Right lobe of liver (tissue), 6 donors: ENCODE measurements around the gene STK32B. TPM values are rescaled to one million over a fixed set of nuclear protein-coding genes. Genes with fewer than 3 reads are reported as not detected.

Experiments used
- ATAC-seq, 4 donors: fragments of 200-7000 bp; cut with Tn5 transposase; one replicate each; pipeline ENCODE4 v1.9.1; 2020; ENCODE audit warnings: mild to moderate bottlenecking in 4 of 4, moderate library complexity in 4 of 4
- DNase-seq, 3 donors: peaks; one replicate each; pipeline ENCODE4 v3.0.0-alpha.2; 2020
- H3K27ac ChIP-seq, 3 donors: fragments of 200-600 bp; one replicate each; pipeline ENCODE4 v1.8.0; 2022
- H3K27me3 ChIP-seq, 2 donors: fragments of 200-600 bp; one replicate each; pipeline ENCODE4 v1.8.0; 2022
- H3K36me3 ChIP-seq, 4 donors: fragments of 200-600 bp; sonication (generic) in 1 of 4; one replicate each; pipeline versions ENCODE4 v1.5.1 to v1.8.0; 2017 to 2022; ENCODE audit warnings: control low read depth in 1 of 4
- H3K4me1 ChIP-seq, 4 donors: fragments of 200-600 bp; sonication (generic) in 1 of 4; one replicate each; pipeline versions ENCODE4 v1.5.1 to v1.8.0; 2017 to 2022; ENCODE audit warnings: control low read depth in 1 of 4
- H3K4me3 ChIP-seq, 3 donors: fragments of 200-600 bp; one replicate each; pipeline ENCODE4 v1.8.0; 2022
- H3K9me3 ChIP-seq, 4 donors: fragments of 200-600 bp; sonication (generic) in 1 of 4; one replicate each; pipeline versions ENCODE4 v1.5.1 to v1.8.0; 2017 to 2022; ENCODE audit warnings: control low read depth in 1 of 4
- POLR2A ChIP-seq: fragments of 450-650 bp; IDR thresholded peaks from one replicate; pipeline ENCODE4 v1.6.1; 2017; ENCODE audit warnings: antibody characterized with exemption, mild to moderate bottlenecking
- WGBS: methylation state at CpG from one replicate; pipeline ENCODE4 v1.1.6; 2018; ENCODE audit warnings: low coverage, low lambda C conversion rate; ENCODE audit not compliant: insufficient coverage; ENCODE audit errors: missing lambda C conversion rate; 5-methylcytosine and 5-hydroxymethylcytosine counted together
- intact Hi-C, 2 donors: fragments of 100-400 bp; cut with DNase I; formaldehyde crosslinking; loops; one replicate each; pipeline versions ENCODE4 v1.11.2 to v1.14.1; 2022
- total RNA-seq, 6 experiments: library from RNA; depleted of rRNA in 2 of 6; stranded (reverse); fragments of >200 nt in 2 of 6; fragmentation: NEBNext Ultra II Directional in 3 of 6; extraction: Animal tissue kit (Norgen Biotek cat#: 25700) in 3 of 6; gene quantifications; one replicate each; pipeline versions ENCODE4 v1.1.0 to v1.2.4, GENCODE V29; 2016 to 2023
- TF ChIP-seq, protein P1 (sequence below), 4 donors: fragments of 200-600 bp in 3 of 4; fragments of 450-650 bp in 1 of 4; IDR thresholded peaks; one replicate each; pipeline versions ENCODE4 v1.5.1 to v1.8.0; 2016 to 2022; ENCODE audit warnings: antibody characterized with exemption in 4 of 4, mild to moderate bottlenecking in 2 of 4
- donor health status: DM: no; HTN: yes; CAD: no.
- donor health status: DM: no; HTN: no; CAD: no.
- donor health status: DM: no; HTN: no; CAD: no.
- donor health status: DM: no; HTN: yes; CAD: no.
- donor health status: DM: no; HTN: yes; CAD: no.

Gene STK32B
- total RNA-seq, 6 experiments from 2014 or later, result 0.05 to 0.07 TPM; not detected in 4

DNA sequence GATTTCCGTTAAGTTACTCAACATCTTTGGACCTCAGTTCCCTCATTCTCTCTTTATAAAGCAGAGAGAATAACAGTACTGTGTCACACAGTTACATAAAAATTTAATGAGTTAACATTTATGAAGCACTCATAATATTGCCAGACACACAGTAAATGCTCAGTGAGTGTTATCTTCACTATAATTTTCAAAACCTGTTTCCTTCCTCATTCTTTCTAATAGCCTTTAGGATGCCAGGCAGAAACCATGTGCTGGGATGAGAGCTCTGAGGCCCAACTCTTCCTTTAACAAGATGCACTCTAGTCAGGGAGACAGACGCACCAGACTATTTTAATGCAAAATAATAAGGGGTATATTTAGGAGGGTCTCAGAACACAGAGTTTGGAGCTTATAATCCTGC lies 208.2 kb downstream of the STK32B start:
- no peak for TF ChIP-seq POLR2A
- TF ChIP-seq, protein P1, sequence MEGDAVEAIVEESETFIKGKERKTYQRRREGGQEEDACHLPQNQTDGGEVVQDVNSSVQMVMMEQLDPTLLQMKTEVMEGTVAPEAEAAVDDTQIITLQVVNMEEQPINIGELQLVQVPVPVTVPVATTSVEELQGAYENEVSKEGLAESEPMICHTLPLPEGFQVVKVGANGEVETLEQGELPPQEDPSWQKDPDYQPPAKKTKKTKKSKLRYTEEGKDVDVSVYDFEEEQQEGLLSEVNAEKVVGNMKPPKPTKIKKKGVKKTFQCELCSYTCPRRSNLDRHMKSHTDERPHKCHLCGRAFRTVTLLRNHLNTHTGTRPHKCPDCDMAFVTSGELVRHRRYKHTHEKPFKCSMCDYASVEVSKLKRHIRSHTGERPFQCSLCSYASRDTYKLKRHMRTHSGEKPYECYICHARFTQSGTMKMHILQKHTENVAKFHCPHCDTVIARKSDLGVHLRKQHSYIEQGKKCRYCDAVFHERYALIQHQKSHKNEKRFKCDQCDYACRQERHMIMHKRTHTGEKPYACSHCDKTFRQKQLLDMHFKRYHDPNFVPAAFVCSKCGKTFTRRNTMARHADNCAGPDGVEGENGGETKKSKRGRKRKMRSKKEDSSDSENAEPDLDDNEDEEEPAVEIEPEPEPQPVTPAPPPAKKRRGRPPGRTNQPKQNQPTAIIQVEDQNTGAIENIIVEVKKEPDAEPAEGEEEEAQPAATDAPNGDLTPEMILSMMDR (IDR thresholded peaks at IDR 0.05), result no peak
- no peaks in the 10 kb centered on the region for H3K36me3 ChIP-seq
- DNase-seq (no peak), ATAC-seq (no peak)
- no peaks in the 10 kb centered on the region for H3K9me3 ChIP-seq
- H3K4me3 ChIP-seq, result no peak overlapping the region
- no peak overlapping the region for H3K27ac ChIP-seq
- intact Hi-C loops, result no loop called here
- WGBS, result 43% methylated on average over 2 of the region's 2 CpGs
- H3K27me3 ChIP-seq, result no peaks in the 10 kb centered on the region
- no peaks in the 10 kb centered on the region for H3K4me1 ChIP-seq

DNA sequence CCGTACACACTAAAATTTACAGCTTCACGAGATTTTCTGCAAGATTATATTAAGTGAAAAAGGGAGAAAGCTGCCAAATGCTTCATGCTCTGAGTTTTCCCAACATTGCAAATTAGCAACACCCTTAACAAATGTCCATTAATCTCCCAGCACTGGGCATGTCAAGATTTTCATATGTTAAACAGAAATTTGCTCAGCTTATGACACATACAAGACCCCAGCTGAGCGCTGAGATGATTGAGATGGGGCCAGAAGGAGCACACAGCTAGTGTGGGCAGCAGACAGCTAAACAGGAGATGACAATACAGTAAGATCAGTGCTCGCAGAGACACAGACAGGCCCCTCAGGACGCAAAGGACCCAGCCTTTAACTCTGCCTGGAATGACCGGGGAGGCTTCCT lies 208.8 kb downstream of the STK32B start:
- no peaks in the 10 kb centered on the region for H3K36me3 ChIP-seq
- H3K4me1 ChIP-seq, result no peaks in the 10 kb centered on the region
- 46% methylated on average over 6 of the region's 6 CpGs for WGBS
- no peak overlapping the region for H3K27ac ChIP-seq
- DNase-seq (no peak), ATAC-seq (no peak)
- TF ChIP-seq, protein P1 (IDR thresholded peaks at IDR 0.05), result no peak
- TF ChIP-seq POLR2A, result no peak
- H3K4me3 ChIP-seq, result no peak overlapping the region
- intact Hi-C loops, result no loop called here
- H3K9me3 ChIP-seq, result no peaks in the 10 kb centered on the region
- H3K27me3 ChIP-seq, result no peaks in the 10 kb centered on the region

DNA sequence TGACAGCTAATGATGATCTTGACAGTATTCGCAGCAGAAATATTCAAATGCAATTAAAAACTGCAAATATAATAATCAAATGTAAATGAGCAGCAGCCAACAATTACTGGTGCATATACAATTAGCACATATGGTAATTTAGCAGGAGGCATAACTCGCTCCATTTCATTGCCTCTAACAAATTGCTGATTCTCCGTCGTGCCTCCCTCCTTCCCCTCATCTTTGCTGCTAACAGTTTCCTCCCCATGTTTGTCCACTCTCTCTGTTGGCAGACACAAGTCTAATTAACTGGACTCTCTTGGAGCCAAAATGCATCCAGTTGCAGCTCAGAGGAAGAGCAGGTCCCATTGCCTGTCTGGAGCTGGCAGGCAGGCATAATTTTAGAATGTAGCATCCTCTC lies 210.6 kb downstream of the STK32B start:
- H3K4me3 ChIP-seq, result no peak overlapping the region
- H3K36me3 ChIP-seq, result no peaks in the 10 kb centered on the region
- TF ChIP-seq POLR2A, result no peak
- TF ChIP-seq, protein P1 (IDR thresholded peaks at IDR 0.05), result no peak
- intact Hi-C loops, result no loop called here
- no peak for DNase-seq
- WGBS, result 70% methylated on average over 4 of the region's 4 CpGs
- ATAC-seq, result no peak
- H3K4me1 ChIP-seq, result no peaks in the 10 kb centered on the region
- no peak overlapping the region for H3K27ac ChIP-seq
- no peaks in the 10 kb centered on the region for H3K9me3 ChIP-seq
- H3K27me3 ChIP-seq, result no peaks in the 10 kb centered on the region

DNA sequence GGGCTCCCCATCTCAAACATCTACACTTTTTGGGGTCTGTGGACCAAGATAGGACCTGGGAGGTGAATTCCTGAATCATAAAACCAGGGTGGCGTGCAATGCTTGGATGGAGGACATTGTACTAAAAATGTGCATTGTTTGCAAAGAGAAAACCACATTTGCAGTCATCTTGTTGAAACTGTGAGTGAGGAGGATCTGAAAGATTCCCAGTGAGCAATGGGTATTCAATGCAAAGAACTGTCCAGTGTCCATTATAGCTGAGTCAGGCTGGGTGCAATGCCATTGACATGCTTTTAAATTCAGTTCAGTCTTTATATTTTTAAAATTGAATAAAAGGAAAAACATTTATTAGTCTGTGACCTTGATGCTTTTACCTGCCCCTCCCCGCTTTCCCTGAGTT lies 215.7 kb downstream of the STK32B start:
- intact Hi-C loops, result no loop called here
- 50% methylated on average over 2 of the region's 2 CpGs for WGBS
- Histone ChIP-seq H3K4me1 (no peaks in the 10 kb centered on the region), H3K27me3 (no peaks in the 10 kb centered on the region), H3K27ac (no peak overlapping the region), H3K36me3 (no peaks in the 10 kb centered on the region), H3K4me3 (no peak overlapping the region), H3K9me3 (no peaks in the 10 kb centered on the region)
- no peak for TF ChIP-seq POLR2A
- TF ChIP-seq, protein P1 (IDR thresholded peaks at IDR 0.05), result no peak
- DNase-seq (no peak), ATAC-seq (no peak)

DNA sequence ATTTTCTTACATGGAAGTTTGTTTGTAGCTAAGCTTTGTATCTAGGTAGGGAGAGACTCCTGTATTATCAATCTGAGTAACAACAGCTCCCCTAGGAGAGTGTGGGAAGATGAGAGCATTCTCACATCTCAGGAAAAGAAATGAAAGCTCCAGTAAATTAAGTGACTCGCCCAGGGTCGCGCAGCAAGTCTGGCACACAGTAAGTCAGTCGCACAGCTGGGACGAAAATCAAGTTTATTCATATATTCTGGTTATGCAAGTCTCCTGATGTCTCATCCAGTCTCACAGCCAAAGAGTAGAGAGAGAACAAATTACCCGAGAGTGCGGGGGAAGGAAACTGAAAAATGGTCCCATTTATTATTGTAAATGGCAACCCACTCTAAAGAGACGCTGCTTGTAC lies 216.1 kb downstream of the STK32B start:
- H3K4me1 ChIP-seq, result no peaks in the 10 kb centered on the region
- no peak overlapping the region for H3K27ac ChIP-seq
- DNase-seq (no peak), ATAC-seq (no peak)
- WGBS, result 54% methylated on average over 8 of the region's 8 CpGs
- H3K36me3 ChIP-seq, result no peaks in the 10 kb centered on the region
- TF ChIP-seq POLR2A, result no peak
- TF ChIP-seq, protein P1 (IDR thresholded peaks at IDR 0.05), result no peak
- H3K27me3 ChIP-seq, result no peaks in the 10 kb centered on the region
- H3K9me3 ChIP-seq, result no peaks in the 10 kb centered on the region
- no peak overlapping the region for H3K4me3 ChIP-seq
- intact Hi-C loops, result no loop called here
